ENCODE measurements around the gene SMIM14.

- TF ChIP-seq, protein P1, sequence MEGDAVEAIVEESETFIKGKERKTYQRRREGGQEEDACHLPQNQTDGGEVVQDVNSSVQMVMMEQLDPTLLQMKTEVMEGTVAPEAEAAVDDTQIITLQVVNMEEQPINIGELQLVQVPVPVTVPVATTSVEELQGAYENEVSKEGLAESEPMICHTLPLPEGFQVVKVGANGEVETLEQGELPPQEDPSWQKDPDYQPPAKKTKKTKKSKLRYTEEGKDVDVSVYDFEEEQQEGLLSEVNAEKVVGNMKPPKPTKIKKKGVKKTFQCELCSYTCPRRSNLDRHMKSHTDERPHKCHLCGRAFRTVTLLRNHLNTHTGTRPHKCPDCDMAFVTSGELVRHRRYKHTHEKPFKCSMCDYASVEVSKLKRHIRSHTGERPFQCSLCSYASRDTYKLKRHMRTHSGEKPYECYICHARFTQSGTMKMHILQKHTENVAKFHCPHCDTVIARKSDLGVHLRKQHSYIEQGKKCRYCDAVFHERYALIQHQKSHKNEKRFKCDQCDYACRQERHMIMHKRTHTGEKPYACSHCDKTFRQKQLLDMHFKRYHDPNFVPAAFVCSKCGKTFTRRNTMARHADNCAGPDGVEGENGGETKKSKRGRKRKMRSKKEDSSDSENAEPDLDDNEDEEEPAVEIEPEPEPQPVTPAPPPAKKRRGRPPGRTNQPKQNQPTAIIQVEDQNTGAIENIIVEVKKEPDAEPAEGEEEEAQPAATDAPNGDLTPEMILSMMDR (IDR thresholded peaks at IDR 0.05) = no peak
- TF ChIP-seq POLR2A (IDR thresholded peaks at IDR 0.05) = no peak
Measured at GRCh38 chr4:39662683-39663082, 24.0 kb upstream of the SMIM14 start.

Measured in lower leg skin (tissue), 3 donors.